DND-41 (cell line): Measurements from ENCODE around the gene POLR2E.

Source experiments
- ATAC-seq: fragments of 200-7000 bp; cut with Tn5 transposase; 3 replicates; pipeline ENCODE4 v1.9.1; 2021; ENCODE audit warnings: low read depth; ENCODE audit not compliant: insufficient read depth
- DNase-seq: peaks from one replicate; pipeline ENCODE4 v3.0.0-alpha.2; 2020
- H2AFZ ChIP-seq: 2 replicates; pipeline ENCODE4 v1.6.0; 2012; ENCODE audit warnings: low read depth, low read length
- H3K27ac ChIP-seq: 2 replicates; pipeline ENCODE4 v1.5.1; 2012; ENCODE audit warnings: low read length, inconsistent platforms
- H3K27me3 ChIP-seq: fragments of 200-600 bp; sonication (generic); 2 replicates; pipeline ENCODE4 v1.6.0; 2012; ENCODE audit warnings: low read length, mild to moderate bottlenecking, inconsistent platforms; ENCODE audit not compliant: insufficient read depth, poor library complexity
- H3K36me3 ChIP-seq: 2 replicates; pipeline ENCODE4 v1.5.1; 2012; ENCODE audit warnings: low read length, inconsistent platforms; ENCODE audit not compliant: insufficient read depth
- H3K4me1 ChIP-seq: 2 replicates; pipeline ENCODE4 v1.5.1; 2012; ENCODE audit warnings: mild to moderate bottlenecking, low read length; ENCODE audit not compliant: insufficient read depth
- H3K4me2 ChIP-seq: 2 replicates; pipeline ENCODE4 v1.6.0; 2012; ENCODE audit warnings: mild to moderate bottlenecking, moderate library complexity, low read length, inconsistent platforms; ENCODE audit not compliant: insufficient read depth
- H3K4me3 ChIP-seq, 2 experiments: fragments of 200-600 bp in 1 of 2; shearing (Covaris generic) in 1 of 2; 2 replicates each; pipeline ENCODE4 v1.5.1; 2012 to 2016; ENCODE audit warnings: inconsistent platforms in 2 of 2, low read length in 2 of 2, mild to moderate bottlenecking in 2 of 2, low read depth in 1 of 2, moderate library complexity in 1 of 2
- H3K79me2 ChIP-seq: 2 replicates; pipeline ENCODE4 v1.6.0; 2012; ENCODE audit warnings: low read length, inconsistent platforms; ENCODE audit not compliant: insufficient read depth
- H3K9ac ChIP-seq: 2 replicates; pipeline ENCODE4 v1.6.0; 2012; ENCODE audit warnings: low read depth, mild to moderate bottlenecking, inconsistent platforms, low read length, moderate library complexity
- H3K9me3 ChIP-seq: 2 replicates; pipeline ENCODE4 v1.5.1; 2012; ENCODE audit warnings: low read length, moderate library complexity, mild to moderate bottlenecking, inconsistent platforms; ENCODE audit not compliant: insufficient read depth, severe bottlenecking
- H4K20me1 ChIP-seq: 2 replicates; pipeline ENCODE4 v1.6.0; 2012; ENCODE audit warnings: low read length; ENCODE audit not compliant: insufficient read depth
- EZH2 ChIP-seq: IDR thresholded peaks from 3 replicates; pipeline ENCODE4 v1.6.1; 2012; ENCODE audit warnings: borderline replicate concordance, low read depth, mild to moderate bottlenecking, moderate library complexity, low read length, inconsistent platforms; ENCODE audit not compliant: severe bottlenecking
- TF ChIP-seq, protein P1 (sequence below): IDR thresholded peaks from 2 replicates; pipeline ENCODE4 v1.5.1; 2012; ENCODE audit warnings: borderline replicate concordance, low read length, moderate library complexity, mild to moderate bottlenecking; ENCODE audit not compliant: poor library complexity, severe bottlenecking; ENCODE audit errors: extremely low read depth

POLR2E gene

DNA sequence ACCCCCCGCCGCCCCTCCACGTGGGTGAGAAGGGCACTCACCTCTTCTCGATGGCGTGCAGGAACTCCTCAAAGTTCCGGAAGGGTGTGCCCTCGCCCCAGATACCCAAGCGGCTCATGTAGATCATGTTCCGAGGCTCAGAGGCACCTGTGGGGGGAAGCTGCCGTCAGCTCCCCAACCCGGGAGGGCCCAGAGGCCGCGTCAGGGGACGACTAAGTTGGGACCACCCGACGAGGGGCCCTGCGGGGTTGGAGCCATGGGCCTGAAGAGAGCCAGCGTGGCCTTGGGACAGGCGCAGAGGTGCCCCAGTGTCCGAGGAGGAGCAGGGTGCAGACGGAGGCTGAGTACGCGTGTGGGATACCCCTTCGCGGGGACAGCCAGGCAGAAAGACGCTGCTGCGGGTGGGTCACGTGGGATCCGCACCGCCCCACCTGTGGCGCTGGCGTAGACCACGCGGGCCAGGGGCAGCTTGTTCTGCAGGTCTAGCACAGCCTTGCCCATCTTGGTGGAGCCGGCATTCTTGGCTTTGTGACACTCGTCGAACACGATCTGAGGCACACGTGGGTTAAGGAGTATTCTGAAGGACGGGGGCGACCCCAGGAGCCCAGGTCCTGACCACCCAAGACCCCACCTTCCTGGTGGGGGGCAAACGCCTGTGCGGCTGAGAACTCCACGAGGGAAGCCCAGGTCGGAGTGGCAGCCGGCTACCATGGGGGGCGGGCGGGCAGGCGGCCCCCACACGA is 24.5 kb upstream of the POLR2E start:
- no peak overlapping the region for H3K27ac ChIP-seq
- H2AFZ ChIP-seq, result no peak overlapping the region
- H3K4me1 ChIP-seq, result no peaks in the 10 kb centered on the region
- H3K36me3 ChIP-seq, result peaks cover 78% of the 10 kb centered on the region
- TF ChIP-seq, protein P1, sequence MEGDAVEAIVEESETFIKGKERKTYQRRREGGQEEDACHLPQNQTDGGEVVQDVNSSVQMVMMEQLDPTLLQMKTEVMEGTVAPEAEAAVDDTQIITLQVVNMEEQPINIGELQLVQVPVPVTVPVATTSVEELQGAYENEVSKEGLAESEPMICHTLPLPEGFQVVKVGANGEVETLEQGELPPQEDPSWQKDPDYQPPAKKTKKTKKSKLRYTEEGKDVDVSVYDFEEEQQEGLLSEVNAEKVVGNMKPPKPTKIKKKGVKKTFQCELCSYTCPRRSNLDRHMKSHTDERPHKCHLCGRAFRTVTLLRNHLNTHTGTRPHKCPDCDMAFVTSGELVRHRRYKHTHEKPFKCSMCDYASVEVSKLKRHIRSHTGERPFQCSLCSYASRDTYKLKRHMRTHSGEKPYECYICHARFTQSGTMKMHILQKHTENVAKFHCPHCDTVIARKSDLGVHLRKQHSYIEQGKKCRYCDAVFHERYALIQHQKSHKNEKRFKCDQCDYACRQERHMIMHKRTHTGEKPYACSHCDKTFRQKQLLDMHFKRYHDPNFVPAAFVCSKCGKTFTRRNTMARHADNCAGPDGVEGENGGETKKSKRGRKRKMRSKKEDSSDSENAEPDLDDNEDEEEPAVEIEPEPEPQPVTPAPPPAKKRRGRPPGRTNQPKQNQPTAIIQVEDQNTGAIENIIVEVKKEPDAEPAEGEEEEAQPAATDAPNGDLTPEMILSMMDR, result no peak
- no peak for TF ChIP-seq EZH2
- H3K4me3 ChIP-seq, result no peak overlapping the region
- DNase-seq (no peak), ATAC-seq (no peak)
- no peaks in the 10 kb centered on the region for H3K27me3 ChIP-seq
- peaks cover 7% of the 10 kb centered on the region; the same call in 1 of the 2 replicates for H4K20me1 ChIP-seq
- no peaks in the 10 kb centered on the region for H3K9me3 ChIP-seq
- no peak overlapping the region for H3K9ac ChIP-seq
- H3K79me2 ChIP-seq, result no peaks in the 10 kb centered on the region
- no peak overlapping the region for H3K4me2 ChIP-seq

- Histone ChIP-seq H3K79me2 (no peaks in the 10 kb centered on the region), H3K4me1 (no peaks in the 10 kb centered on the region), H3K4me3 (no peak overlapping the region), H4K20me1 (peaks cover 8% of the 10 kb centered on the region), H3K9ac (no peak overlapping the region), H3K27ac (no peak overlapping the region), H3K27me3 (no peaks in the 10 kb centered on the region), H3K9me3 (no peaks in the 10 kb centered on the region), H2AFZ (no peak overlapping the region), H3K4me2 (no peak overlapping the region), H3K36me3 (peaks cover 76% of the 10 kb centered on the region)
- TF ChIP-seq, protein P1, result no peak
- no peak for TF ChIP-seq EZH2
- no peak for DNase-seq
- no peak for ATAC-seq
Observed at GRCh38 chr19:1118999-1119398, 23.8 kb upstream of the POLR2E start.

DNA sequence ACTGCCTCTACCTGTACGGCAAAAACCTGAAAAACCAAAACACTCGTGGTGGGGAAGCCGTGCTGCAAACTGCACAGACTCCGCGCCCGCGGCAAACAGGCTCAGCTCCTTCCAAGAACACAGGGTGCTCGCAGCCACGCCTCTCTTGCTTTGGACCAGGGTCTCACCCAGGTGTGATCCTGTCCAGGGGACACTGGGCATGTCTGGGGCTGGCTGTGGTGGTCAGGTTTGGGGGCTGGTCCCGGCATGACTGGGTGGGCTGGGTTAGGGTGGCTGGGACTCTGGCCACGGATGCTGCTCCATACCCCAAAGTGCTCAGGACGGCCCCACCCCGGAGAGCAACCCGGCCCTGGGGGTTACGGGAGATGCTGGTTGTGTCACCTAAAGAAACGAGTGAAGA is 22.5 kb upstream of the POLR2E start:
- H2AFZ ChIP-seq, result no peak overlapping the region
- DNase-seq, result no peak
- no peak overlapping the region for H3K4me2 ChIP-seq
- TF ChIP-seq, protein P1, result no peak
- TF ChIP-seq EZH2, result no peak
- H3K79me2 ChIP-seq, result no peaks in the 10 kb centered on the region
- no peak overlapping the region for H3K9ac ChIP-seq
- peaks cover 74% of the 10 kb centered on the region for H3K36me3 ChIP-seq
- no peak overlapping the region for H3K4me3 ChIP-seq
- H3K4me1 ChIP-seq, result no peaks in the 10 kb centered on the region
- peaks cover 4% of the 10 kb centered on the region for H4K20me1 ChIP-seq
- ATAC-seq, result no peak
- no peaks in the 10 kb centered on the region for H3K27me3 ChIP-seq
- no peaks in the 10 kb centered on the region for H3K9me3 ChIP-seq
- no peak overlapping the region for H3K27ac ChIP-seq
